ENCODE measurements around the gene DNAJB11.

DNAJB11 gene

DNA sequence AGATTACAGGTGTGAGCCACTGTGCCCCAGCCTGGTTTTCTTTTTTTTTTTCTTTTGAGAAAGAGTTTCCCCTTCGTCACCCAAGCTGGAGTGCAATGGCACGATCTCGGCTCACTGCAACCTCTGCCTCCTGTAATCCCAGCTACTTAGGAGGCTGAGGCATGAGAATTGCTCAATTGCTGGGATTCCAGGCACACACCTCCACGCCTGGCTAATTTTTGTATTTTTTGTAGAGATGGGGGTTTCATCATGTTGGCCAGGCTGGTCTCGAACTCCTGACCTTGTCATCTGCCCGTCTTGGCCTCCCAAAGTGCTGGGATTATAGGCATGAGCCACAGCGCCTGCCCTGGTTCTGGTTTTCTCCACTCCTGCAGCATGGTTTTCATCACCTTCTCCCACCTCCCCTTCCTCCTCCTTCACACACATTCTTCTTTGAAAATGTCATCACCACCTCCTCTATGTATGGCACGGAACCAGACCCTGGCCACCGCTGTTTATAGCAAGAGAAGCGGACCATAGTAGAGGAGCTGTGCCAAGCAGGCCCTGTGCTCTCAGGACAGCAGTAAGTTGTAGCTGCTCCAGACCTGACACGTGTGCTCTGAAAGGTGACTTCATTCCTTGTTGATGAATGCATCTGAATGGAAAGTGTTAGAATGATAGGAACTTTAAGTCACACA, 27.7 kb downstream of the DNAJB11 start:
- DNase-seq: no peak

DNA sequence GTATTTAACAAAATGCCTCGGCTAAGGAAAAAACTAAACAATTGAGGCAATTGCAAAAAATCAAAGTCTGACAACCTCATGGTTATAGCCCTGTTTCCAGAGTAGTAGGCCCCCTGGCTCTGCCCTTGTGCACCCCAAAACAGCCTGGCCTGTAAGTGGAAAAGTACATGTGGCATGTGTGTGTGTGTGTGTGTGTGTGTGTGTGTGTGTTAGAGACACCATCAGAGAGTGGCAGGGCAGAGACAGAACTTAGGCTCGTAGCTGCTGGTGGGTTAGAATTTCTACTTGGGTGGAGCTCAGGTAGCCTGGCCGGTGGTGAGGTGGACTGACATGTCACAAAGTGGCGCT, 28.2 kb downstream of the DNAJB11 start:
- DNase-seq: no peak

DNA sequence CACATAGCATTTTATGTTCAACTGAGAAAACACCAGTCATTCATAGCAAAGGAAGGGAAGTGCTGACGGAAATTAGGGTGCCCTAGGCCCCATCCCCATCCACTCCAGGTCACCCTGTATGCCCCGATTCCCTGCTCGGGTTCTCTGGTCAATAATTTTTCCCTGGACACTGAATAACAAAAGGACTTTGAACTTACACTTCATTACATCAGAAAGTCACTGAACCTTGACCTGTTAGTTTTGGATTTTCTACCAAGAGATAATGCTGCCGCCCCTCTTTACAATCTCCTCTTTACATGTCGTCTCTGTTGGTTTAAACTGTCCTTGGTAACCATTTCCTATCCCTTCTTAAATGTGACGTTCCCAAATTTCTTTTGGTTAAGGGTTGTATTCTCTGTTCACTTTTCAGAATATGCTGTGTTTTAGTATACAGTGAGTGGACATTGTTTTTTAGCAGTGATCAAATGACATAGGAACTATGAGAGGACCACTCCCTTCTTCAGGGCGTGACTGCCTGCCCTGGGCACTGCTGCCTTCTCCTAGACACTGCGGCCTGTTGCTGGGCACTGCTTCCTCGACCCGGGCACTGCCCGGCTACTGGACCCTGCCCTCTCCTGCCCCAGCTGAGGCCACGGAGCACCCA, 28.7 kb downstream of the DNAJB11 start:
- DNase-seq: no peak

DNA sequence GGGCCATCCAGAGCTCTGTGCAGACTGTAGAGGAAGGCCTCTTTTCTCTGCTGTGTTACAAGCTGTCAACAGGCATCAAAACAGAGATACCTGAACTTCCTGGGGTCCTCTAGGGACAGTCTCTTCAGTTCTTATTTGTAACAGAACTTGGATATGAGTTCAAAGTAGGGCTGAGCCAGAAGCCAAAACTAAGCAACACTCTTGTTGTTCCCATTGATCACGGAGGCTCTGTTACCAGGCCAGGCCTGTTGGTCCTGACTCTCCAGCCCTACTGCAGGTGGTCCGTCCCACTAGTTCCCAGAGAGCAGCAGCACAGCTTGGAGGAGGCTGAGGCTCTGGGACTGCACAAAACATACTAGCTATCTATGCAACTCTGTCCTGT, 29.3 kb downstream of the DNAJB11 start:
- DNase-seq: no peak

DNA sequence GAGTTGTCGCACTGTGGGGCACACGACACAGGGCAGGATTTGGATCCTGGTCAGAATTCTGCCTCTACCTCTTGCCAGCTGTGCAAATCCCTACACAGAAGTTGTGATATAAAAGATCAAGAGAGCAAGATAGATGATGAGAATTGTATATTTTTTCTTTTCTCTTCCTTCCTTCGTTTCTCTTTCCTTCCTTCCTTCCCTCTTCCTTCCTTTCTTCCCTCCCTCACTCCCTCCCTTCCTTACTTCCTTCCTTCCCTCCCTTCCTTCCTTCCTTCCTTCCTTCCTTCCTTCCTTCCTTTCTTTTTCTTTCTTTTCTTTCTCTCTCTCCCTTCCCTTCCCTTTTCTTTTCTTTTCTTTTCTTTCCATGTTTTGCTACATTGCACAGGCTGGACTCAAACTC, 30.4 kb downstream of the DNAJB11 start:
- no peak for DNase-seq

DNA sequence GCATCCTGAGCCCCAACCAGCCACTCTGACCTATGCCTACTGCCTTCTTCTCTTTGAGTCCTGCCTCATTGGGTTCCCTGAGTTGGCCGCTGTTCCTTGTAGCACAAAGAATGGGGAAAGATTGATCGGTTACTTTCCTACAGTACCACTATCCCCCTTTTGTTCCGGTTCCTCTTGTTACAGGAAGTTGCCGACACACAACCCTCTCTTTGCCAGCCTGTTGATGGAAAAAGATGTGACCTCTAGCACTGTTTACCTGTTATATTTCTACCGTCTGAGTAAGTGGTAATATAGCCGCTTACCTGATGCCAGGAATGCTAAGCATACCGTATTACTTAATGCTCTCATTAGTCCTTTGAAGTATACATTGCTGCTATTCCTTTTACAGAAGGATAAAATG, 32.6 kb downstream of the DNAJB11 start:
- DNase-seq: no peak

DNA sequence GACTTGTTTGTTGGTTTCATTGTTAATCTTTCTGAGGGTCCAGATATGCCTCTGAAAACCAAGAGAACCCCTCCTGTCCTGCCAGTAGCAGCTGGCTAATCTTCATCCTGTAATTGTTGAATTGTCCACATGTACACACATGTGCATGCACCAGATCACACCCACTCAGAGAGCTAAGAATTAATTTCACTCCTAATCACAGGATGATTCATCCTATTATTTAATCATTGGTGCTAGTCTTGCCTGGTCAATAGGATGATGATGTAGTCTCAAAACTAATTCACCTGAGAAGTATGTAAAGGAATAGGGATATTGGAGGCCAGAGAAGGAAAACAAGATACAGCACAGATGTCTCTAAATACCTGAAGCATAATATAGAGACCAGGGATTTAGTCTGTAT, 34.6 kb downstream of the DNAJB11 start:
- no peak for DNase-seq

DNA sequence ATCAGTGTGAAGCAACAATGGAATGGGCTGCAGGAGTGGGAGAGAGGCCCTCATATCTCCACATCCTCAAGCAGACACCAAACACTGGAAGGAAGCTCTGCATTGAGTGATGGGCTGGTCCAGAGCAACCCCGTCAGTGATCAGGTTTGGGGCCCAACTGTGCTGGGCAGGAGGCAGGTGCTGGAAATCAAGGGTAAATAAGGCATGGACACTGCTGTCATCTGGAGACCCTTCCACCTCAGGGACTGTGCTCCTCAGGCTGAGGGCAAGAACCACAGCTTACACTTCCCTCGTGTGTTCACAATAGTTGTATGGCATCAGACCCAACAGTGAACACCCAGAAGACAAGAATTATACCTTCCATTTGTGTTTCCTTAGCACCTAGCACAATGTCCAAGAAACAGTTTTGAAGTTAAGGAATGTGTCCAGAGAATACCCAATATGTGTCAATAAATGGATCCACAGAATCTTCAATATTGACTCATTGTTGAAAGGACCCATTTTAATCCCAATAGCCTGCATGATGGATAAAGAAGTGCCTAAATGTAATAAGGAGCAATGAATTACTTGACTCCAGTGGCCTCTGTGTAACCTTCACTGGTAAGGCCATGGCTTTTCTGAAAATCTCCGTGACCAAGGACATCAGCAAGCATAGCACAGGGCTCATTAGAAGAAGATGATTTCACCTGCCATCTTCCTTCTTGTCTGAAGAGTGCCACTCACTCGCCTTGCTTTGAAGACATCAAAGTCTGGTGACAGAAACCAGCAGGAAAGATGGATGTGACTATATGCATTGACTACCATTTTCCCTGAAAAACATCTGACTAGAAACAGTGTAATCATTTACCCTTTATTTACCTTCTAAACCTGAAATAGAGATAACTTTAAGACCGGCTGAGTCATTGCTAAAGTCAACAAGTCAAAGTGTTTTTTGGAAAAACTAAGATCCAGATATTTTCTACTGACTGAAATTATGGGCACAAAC, 35.3 kb downstream of the DNAJB11 start:
- DNase-seq: no peak

DNA sequence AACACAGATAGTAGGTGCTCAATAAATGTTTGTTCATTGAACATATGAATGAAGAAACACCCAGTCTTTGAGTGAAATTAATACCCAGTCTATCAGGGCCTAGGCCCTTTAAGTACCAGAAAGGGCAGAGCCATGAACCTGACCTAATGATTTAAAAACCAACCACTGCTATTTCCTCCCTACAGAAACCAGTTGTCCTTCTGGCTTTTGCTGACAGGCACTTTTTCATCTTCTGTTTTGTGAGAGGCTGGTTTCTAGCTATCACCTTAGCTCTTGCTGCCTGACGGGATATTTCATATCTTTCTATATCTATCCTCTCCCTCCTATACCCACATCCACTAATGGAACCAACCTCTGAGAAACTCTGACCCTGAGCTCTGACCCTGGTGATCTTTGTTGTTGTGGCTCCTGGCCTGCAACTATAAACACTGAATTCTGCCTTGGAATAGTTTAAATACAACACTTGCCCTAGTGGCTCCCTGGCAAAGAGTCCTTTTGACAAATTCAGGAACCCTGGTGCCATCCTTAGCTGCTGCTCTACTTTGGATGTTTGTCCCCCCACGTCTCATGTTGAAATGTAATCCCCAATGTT, 38.2 kb downstream of the DNAJB11 start:
- DNase-seq: no peak

DNA sequence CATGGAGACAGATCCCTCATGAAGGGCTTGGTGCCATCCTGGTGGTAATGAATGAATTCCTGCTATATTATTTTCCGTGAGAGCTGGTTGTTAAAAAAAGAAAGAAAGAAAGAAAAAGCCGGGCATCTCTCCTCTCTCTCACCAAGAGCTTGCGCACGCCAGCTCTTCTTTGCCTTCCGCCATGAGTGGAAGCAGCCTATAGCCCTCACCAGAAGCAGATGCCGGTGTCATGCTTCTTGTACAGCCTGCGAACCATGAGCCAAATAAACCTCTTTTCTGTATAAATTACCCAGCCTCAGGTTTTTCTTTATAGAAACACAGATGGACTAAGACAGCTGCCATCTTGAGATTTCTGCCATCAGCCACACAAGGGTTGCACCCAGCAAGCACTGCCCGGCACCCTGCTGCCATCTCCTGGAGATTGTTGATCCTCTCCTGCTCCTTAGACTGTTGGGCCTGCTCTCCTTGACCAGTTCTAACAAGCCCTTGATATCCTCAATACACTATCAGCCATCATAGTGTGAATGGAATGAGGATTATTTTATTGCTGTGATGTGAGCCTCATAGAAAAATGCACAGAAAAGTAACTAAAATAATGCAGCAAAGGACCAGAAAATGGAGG, 38.8 kb downstream of the DNAJB11 start:
- DNase-seq: no peak

DNA sequence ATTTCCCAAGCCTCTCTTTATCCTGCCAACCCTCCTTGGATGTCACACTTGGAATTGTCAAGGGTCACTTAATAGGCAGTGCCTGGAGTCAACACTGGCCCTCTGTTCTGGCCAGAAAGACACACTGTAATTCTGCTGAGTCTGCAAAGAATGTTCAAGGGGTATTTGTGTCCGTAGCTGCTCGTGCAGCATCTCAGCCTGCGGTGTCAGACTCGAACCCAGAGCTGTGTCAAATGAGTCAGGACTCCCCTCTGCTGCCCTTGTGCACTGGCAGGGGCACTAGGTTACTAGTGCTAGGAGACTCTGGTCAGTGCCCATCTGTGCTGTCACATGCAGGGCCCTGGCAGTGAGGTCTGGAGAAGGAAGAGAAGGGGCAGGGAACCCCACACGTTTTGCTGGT, 41.5 kb downstream of the DNAJB11 start:
- no peak for DNase-seq

DNA sequence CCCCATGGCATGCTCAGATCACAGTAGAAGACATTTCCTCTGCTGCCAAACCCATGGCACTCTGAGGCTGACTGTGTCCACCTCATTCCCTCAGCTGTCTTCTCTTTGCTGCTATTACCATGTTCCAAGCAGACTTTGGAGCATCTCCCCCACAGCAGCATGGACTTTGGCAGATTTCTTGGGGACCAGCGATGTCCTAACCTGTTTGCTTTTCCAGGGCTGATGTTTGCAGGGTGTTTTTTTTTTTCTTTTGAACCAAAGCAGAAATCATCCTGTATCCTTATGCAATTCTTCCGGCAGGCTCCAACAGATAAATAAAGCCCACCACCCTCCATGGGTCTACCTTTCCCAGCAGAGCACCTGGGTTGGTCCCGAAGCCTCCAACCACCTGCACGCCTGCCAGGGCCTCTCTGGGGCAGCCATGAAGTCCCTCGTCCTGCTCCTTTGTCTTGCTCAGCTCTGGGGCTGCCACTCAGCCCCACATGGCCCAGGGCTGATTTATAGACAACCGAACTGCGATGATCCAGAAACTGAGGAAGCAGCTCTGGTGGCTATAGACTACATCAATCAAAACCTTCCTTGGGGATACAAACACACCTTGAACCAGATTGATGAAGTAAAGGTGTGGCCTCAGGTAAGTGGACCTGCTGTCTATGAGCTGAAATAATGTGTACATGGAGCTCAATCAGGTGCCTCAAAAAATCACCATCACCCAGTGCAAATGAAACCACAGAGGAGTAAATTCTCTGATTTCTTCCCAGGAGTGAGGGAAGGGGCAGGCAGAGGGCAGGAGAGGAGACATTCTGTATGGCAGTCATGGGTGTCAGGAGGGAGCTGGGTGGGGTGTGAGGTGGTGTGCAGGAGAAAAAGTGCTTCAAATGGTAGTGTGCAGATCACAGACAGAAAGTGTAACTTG, 42.5 kb downstream of the DNAJB11 start, which contains the start of gene AHSG:
TSS of gene AHSG (plus strand) at position 340 of the 916 bp plus-strand sequence. CDS start at position 422, 82 bp downstream.
- DNase-seq: no peak

DNA sequence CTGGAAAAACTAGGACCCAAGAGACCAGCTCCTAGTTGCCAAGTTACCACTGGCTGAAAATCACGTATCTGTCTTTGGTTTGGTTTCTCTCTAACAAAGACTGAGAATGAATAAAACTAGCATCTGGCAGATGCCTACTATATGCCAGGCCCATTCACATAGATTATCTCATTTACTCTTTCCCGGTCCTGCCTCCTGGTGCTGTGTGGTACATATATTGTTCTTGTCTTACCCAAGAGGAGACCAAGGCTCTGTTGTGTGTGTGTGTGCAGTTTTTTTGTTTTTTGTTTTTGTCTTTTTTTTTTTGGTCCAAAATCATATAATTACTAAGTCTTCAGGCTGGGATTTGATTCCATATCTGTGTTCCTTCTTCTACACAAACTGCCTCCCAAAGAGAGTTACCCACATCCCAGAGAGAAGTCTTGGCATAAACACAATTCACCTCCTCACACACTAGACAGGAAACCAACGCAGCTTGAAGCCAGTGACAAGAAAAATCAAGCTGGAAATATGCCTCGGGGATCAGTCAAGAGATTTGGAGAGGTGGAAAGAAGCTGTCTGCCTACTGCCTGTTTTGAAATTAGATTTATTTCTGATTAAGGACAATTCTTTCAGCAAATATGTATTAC, 43.2 kb downstream of the DNAJB11 start:
- DNase-seq: peak; percentile 63

DNA sequence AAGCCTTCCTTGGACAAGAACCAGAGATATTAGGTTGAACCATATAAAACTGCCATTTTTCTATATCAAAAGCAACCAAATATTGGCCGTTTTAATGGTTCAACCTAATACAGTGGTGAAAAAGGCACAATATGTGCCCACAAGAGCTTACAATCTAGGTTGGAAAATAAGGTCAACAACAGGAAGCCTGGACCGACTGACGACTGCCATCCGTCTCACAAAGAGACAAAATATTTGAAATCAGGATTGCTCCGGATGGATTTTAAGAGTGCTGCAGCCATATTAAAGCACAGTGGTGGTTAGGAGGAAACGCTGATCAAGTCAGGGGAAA, 43.7 kb downstream of the DNAJB11 start:
- no peak for DNase-seq

DNA sequence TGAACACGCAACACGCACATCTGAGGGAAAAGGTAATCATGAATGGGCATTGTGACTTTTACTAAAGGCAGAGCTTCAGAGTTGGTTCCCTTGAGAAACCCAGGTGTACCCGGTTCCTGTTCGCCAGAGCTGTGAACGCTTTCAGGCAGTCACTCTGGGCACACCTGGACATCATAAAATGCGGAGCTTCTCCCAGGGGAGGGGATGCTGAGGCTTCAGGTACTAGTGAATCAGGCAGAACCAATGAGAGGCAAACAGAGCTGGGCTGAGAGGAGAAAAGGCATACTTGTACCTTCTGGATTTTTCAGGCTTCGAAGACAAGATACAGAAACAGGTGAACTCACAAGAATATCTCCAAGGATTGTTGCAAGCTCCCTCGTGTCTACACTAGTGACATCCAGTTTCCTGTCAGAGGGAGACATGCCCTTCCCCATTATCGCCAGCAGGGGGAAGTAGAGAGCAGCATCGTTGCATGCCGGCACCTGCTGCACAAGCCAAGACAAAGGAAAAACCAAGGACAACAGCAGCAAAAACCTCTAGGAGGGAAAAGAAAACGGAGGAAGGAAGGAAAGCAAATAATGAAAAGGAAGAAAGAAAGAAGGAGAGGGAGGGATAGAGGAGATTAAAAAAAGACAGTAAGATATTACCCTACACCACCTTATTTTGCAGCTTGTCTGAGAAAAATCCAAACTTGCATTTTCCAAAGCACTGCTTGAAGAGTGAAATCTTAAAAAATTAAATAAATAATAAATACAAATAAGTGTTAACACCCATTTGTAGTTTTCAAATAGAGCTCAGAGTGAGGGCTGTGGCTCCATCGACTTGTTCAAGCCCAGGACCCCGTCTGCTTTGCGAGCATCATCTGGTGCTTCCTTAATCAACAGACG, 44.3 kb downstream of the DNAJB11 start:
- peak; percentile 90 for DNase-seq

DNA sequence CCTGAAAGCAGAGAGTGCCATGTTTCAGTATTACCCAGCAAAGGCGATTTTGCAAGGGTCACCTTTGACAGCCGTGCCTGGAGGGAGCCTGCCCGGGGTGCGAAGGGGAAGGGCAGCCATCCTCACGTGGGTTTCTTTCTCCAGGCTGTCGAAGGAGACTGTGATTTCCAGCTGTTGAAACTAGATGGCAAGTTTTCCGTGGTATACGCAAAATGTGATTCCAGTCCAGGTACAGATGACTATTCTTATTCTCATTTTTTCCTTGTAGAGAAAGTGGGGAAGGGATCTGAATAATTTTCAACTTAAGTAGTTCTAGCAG, 45.7 kb downstream of the DNAJB11 start:
- no peak for DNase-seq

DNA sequence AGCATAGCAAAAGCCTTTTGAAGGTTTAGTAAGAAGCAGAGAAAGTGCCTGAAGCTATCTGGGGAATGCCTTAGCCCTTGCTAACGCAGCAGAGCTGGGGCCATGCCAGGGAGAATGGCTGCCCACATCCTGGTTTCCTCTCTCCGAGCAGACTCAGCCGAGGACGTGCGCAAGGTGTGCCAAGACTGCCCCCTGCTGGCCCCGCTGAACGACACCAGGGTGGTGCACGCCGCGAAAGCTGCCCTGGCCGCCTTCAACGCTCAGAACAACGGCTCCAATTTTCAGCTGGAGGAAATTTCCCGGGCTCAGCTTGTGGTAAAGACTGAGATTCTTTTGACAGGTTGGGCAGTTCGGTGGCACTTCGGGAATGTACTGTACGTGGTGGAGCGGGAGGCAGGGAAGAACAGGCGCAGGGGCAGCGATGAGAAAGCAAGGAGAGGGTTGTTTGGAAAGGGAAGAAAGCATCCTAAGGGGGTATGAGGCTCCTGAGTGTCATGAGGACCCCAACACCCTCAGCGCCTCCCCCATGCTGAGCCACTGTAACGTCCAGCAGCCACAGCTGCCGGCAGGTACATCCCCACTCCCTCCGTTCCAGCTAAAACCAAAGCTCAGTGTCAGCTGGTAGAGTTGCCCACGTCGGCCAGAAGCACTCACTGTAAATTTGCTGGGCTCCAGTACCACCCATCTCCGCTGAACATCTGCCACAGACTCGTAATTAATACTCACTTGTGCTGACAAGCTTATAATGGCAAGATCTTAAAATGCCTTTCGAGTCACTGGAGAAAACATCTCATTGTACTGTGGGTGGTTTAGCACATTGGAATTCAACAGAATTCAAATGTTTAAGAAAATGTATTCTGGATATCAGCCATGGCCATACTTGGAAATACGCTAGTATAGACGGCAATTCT, 46.8 kb downstream of the DNAJB11 start:
- DNase-seq: peak; percentile 91

DNA sequence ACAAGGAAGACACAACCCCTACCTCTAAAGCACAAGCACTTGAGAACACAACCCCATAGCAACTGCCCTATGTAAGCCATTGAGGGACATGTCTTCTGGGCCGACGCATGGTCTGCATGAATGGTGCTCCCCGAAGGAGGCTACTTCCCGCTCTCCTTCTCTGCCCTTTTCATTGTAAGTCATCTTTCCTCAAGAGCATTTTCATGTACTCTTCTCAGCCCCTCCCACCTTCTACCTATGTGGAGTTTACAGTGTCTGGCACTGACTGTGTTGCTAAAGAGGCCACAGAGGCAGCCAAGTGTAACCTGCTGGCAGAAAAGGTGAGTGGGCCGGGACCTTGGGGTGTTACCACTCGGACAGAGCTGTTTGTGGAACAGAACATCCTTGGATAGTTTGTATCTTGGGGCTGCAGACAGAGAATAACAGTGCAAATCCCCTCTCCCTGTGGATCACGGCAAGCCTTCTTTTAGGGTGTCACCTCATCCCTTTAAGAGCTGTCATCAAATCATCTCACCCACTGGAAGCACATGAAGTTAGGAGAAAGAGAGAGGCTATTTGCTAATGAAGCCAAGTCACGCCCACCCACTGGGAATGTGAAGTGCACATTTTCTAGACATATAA, 47.9 kb downstream of the DNAJB11 start:
- DNase-seq: no peak

DNA sequence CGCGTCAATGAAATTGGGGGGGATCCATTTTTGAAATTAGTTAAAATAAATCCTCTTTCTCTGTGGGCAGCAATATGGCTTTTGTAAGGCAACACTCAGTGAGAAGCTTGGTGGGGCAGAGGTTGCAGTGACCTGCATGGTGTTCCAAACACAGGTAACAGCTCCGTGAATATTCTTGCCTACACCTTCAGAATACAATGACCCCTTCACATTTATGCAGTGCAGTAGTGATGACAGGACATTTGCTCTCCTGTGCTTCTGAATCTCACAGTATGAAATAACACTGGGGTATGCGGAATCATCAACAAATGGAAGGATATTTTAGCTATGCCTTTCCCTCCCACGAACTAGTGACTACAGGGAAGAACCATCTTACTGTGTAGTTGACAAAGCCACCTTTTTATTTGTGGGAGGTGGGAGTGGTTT, 49.3 kb downstream of the DNAJB11 start:
- DNase-seq: no peak
